Left renal pelvis (tissue), 4 donors: ENCODE data around the gene GINS2. TPM values are rescaled to one million over a fixed set of nuclear protein-coding genes. Genes with fewer than 3 reads are reported as not detected.

Experiments used
- DNase-seq, 4 donors: peaks; one replicate each; pipeline ENCODE4 v3.0.0-alpha.2; 2013; ENCODE audit warnings: low read depth in 4 of 4, low spot score in 3 of 4
- polyA plus RNA-seq, 4 donors: library from polyadenylated mRNA; unstranded; fragments of 120-200 nt; gene quantifications; one replicate each; pipeline ENCODE4 v1.2.1, GENCODE V29; 2013; ENCODE audit not compliant: insufficient read length in 4 of 4

Gene GINS2
- polyA plus RNA-seq, 4 donors = 16.2 to 21.7 (median 19.6) TPM

- no peak for DNase-seq
Measured at GRCh38 chr16:85716680-85717038, 27.9 kb upstream of the GINS2 start.

- DNase-seq = no peak
Measured at GRCh38 chr16:85716022-85716679, 27.4 kb upstream of the GINS2 start.

GRCh38 chr16:85715169-85716021 is 26.6 kb upstream of the GINS2 start:
- no peak for DNase-seq

- DNase-seq = no peak
Measured at GRCh38 chr16:85712801-85713200, 24.0 kb upstream of the GINS2 start.

GRCh38 chr16:85711982-85712587 is 23.3 kb upstream of the GINS2 start:
- no peak for DNase-seq

- no peak for DNase-seq
Measured at GRCh38 chr16:85710732-85711131, 22.0 kb upstream of the GINS2 start.

GRCh38 chr16:85709766-85710585 is 21.2 kb upstream of the GINS2 start:
- DNase-seq = no peak

- DNase-seq = no peak
Measured at GRCh38 chr16:85708338-85708737, 19.6 kb upstream of the GINS2 start.

GRCh38 chr16:85707528-85708095 is 18.9 kb upstream of the GINS2 start:
- DNase-seq = no peak

- no peak for DNase-seq
Measured at GRCh38 chr16:85706449-85707034, 17.8 kb upstream of the GINS2 start.

- DNase-seq = no peak
Measured at GRCh38 chr16:85704900-85705846, 16.4 kb upstream of the GINS2 start.

GRCh38 chr16:85704011-85704410 is 15.3 kb upstream of the GINS2 start:
- no peak for DNase-seq

- DNase-seq = no peak
Measured at GRCh38 chr16:85699628-85700027, 10.9 kb upstream of the GINS2 start.

- no peak for DNase-seq
Measured at GRCh38 chr16:85698935-85699558, 10.3 kb upstream of the GINS2 start.

- no peak for DNase-seq
Measured at GRCh38 chr16:85698459-85698891, 9.7 kb upstream of the GINS2 start.

GRCh38 chr16:85697431-85697830 is 8.7 kb upstream of the GINS2 start:
- no peak for DNase-seq

GRCh38 chr16:85696781-85697180 is 8.0 kb upstream of the GINS2 start:
- no peak for DNase-seq
